Measurements from ENCODE around the gene MYMK. TPM values are rescaled to one million over a fixed set of nuclear protein-coding genes. Genes with fewer than 3 reads are reported as not detected.

Gene MYMK
- total and polyA plus RNA-seq, 4 experiments from 2014 or later = not detected

DNA sequence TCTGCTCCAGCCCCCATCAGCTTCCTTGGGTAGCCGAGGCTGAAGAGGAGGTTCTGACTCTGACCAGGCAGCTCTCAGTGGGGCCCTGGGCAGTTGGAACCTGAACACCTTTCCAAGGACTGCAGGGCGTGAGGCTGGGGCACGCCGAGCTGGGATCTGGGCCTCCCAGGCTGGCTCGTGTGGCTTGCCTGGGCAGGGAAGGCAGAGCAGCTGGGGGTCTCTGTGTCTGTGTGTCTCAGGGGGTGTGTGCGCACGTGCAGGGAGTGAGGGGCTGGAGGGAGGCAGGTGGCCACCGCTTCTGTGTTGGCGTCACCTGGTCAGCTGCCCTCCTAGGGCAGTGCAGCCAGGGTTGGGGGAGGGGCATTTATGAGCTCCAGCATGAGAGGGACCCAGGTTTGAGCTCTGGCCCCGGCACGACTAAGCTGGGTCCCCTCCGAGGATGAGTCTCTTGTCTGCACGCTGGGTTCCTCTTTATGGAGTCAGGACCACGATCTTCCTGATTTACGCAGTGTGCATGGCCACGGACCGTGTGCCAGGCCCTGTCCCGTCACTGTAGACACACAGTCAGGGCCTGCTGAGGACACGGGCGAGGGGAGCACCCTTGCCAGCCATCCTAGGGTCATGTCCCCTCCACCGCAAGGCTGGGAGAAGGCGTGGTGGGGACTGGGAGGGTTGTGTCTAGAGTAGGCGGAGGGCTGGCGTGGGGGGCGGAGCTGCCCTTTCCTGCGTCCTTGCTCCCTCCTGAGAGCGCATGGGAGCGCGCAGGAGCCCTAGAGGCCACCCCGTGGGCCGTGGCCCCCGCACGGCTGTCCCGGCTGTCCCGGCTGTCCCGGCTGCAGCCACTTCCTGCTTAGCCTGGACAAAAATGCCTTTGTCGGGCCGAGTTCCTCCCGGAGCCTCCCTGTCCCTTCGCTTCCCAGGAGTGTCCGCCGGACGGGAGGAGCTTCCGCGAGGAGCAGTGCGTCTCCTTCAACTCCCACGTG is 14.4 kb upstream of the MYMK start:
- no peaks in the 10 kb centered on the region for H3K36me3 Mint-ChIP-seq

DNA sequence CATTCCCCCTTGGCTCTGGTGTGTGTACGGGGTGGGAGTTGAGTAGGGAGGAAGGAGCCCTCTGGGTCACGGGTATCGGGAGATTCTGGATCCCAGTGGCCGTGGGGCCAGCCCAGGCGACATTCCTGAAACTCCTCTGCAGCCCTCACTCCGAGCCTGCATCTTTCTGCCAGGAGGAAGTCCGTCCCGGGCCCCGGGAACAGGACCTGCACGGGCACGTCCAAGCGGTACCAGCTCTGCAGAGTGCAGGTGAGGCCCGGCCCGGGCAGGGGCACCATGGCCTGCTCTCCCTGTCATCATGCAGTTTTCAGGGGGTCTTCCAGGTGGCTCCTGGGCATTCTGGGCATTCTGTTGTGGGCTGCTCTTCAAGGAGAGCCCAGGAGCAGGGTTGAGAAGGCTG is 13.4 kb upstream of the MYMK start:
- Mint-ChIP-seq H3K36me3 (no peaks in the 10 kb centered on the region), H3K4me1 (peaks cover 0 to 3% (median 1%) of the 10 kb centered on the region in 4 donors), H3K27ac (no peak overlapping the region), H3K9me3 (no peaks in the 10 kb centered on the region), H3K27me3 (peaks cover 4 to 15% of the 10 kb centered on the region in 2 donors), H3K4me3 (no peak overlapping the region)
- H3K9me3 ChIP-seq (ENCODE audit: control insufficient read depth in 1 of 2, low read length in 2 of 2) = no peaks in the 10 kb centered on the region
- DNase-seq = no peak
- POLR2A ChIA-PET (ENCODE audit: partially characterized antibody) = no interaction called here
- CTCF ChIA-PET (ENCODE audit: partially characterized antibody) = no interaction called here
- intact Hi-C loops (cut with micrococcal nuclease) = no loop called here
- H3K27me3 ChIP-seq (ENCODE audit: insufficient read depth, low read length) = no peaks in the 10 kb centered on the region
- H3K27ac ChIP-seq (ENCODE audit: low read depth, low read length) = no peak overlapping the region
- H3K4me1 ChIP-seq (ENCODE audit: insufficient read depth, low read length) = peaks cover 6% of the 10 kb centered on the region
- H3K4me3 ChIP-seq (ENCODE audit: low read length in 2 of 2) = no peak overlapping the region
- H3K36me3 ChIP-seq (ENCODE audit: insufficient read depth, low read length) = no peaks in the 10 kb centered on the region

More for the DNA sequence above, 14.4 kb upstream of the MYMK start:
- no peak overlapping the region for H3K4me3 ChIP-seq (ENCODE audit: low read length in 2 of 2)
- intact Hi-C loops (cut with micrococcal nuclease) = no loop called here
- no peaks in the 10 kb centered on the region for H3K4me1 ChIP-seq (ENCODE audit: insufficient read depth, low read length)
- no peak for DNase-seq
- ChIA-PET POLR2A (ENCODE audit: partially characterized antibody) (no interaction called here), CTCF (ENCODE audit: partially characterized antibody) (no interaction called here)
- H3K27ac ChIP-seq (ENCODE audit: low read depth, low read length) = no peak overlapping the region
- H3K9me3 Mint-ChIP-seq = no peaks in the 10 kb centered on the region
- H3K9me3 ChIP-seq (ENCODE audit: control insufficient read depth in 1 of 2, low read length in 2 of 2) = no peaks in the 10 kb centered on the region
- H3K27ac Mint-ChIP-seq = no peak overlapping the region
- peaks cover 3 to 10% of the 10 kb centered on the region in 2 donors for H3K27me3 Mint-ChIP-seq
- H3K4me3 Mint-ChIP-seq = no peak overlapping the region
- no peaks in the 10 kb centered on the region for H3K27me3 ChIP-seq (ENCODE audit: insufficient read depth, low read length)
- no peaks in the 10 kb centered on the region for H3K36me3 ChIP-seq (ENCODE audit: insufficient read depth, low read length)
- no peaks in the 10 kb centered on the region for H3K4me1 Mint-ChIP-seq

DNA sequence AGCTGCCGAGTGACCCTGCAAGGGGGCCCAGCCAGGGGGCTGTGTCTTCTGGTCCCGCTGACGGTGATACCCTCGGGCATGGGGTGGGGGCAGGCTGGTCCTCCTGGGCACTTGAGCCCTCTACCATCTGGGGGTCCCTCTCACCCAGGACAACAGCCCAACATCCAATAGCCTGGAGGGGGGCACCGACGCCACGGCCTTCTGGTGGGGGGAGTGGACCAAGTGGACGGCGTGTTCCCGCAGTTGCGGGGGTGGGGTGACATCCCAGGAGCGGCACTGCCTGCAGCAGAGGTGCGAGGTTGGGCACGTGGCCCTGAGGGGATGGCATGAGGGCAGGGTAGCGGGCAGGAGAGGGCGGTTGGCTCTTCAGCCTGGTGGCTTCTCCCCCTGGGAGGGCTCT is 12.5 kb upstream of the MYMK start:
- no peak overlapping the region for H3K27ac ChIP-seq (ENCODE audit: low read depth, low read length)
- no peaks in the 10 kb centered on the region for H3K9me3 Mint-ChIP-seq
- H3K27me3 Mint-ChIP-seq = peaks cover 8 to 18% of the 10 kb centered on the region in 2 donors
- no peak overlapping the region for H3K27ac Mint-ChIP-seq
- peaks cover 0 to 9% (median 5%) of the 10 kb centered on the region in 4 donors for H3K4me1 Mint-ChIP-seq
- peaks cover 9% of the 10 kb centered on the region for H3K4me1 ChIP-seq (ENCODE audit: insufficient read depth, low read length)
- no peaks in the 10 kb centered on the region for H3K27me3 ChIP-seq (ENCODE audit: insufficient read depth, low read length)
- H3K9me3 ChIP-seq (ENCODE audit: control insufficient read depth in 1 of 2, low read length in 2 of 2) = no peaks in the 10 kb centered on the region
- no peak for DNase-seq
- H3K36me3 ChIP-seq (ENCODE audit: insufficient read depth, low read length) = no peaks in the 10 kb centered on the region
- ChIA-PET POLR2A (ENCODE audit: partially characterized antibody) (no interaction called here), CTCF (ENCODE audit: partially characterized antibody) (no interaction called here)
- no peak overlapping the region for H3K4me3 ChIP-seq (ENCODE audit: low read length in 2 of 2)
- no peaks in the 10 kb centered on the region for H3K36me3 Mint-ChIP-seq
- intact Hi-C loops (cut with micrococcal nuclease) = no loop called here
- H3K4me3 Mint-ChIP-seq = no peak overlapping the region

DNA sequence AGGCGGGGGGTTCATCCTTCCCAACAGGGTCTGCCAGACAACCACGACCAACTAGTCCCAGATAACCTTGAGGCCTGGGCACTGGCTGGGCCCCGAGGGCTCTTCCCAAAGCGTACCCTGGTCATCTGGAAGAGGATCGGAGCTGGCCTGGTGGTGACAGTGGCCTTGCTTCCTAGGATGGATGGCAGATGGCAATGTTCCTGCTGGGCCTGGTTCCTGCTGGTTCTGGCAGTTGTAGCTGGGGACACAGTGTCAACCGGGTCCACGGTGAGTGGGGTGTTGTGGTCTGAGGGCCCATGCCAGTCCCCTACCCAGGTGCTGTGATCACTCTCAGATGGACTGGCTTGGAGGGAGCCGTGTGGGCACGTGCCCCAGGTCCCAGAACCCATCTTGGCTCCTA is 11.8 kb upstream of the MYMK start:
- Histone ChIP-seq H3K9me3 (ENCODE audit: control insufficient read depth in 1 of 2, low read length in 2 of 2) (no peaks in the 10 kb centered on the region), H3K27ac (ENCODE audit: low read depth, low read length) (no peak overlapping the region), H3K4me1 (ENCODE audit: insufficient read depth, low read length) (peaks cover 9% of the 10 kb centered on the region), H3K27me3 (ENCODE audit: insufficient read depth, low read length) (no peaks in the 10 kb centered on the region), H3K36me3 (ENCODE audit: insufficient read depth, low read length) (no peaks in the 10 kb centered on the region), H3K4me3 (ENCODE audit: low read length in 2 of 2) (no peak overlapping the region)
- POLR2A ChIA-PET (ENCODE audit: partially characterized antibody) = no interaction called here
- intact Hi-C loops (cut with micrococcal nuclease) = no loop called here
- Mint-ChIP-seq H3K27me3 (peaks cover 8 to 18% of the 10 kb centered on the region in 2 donors), H3K4me1 (peaks cover 0 to 9% (median 5%) of the 10 kb centered on the region in 4 donors), H3K9me3 (no peaks in the 10 kb centered on the region), H3K36me3 (no peaks in the 10 kb centered on the region), H3K4me3 (no peak overlapping the region), H3K27ac (no peak overlapping the region)
- CTCF ChIA-PET (ENCODE audit: partially characterized antibody) = no interaction called here
- DNase-seq = no peak

DNA sequence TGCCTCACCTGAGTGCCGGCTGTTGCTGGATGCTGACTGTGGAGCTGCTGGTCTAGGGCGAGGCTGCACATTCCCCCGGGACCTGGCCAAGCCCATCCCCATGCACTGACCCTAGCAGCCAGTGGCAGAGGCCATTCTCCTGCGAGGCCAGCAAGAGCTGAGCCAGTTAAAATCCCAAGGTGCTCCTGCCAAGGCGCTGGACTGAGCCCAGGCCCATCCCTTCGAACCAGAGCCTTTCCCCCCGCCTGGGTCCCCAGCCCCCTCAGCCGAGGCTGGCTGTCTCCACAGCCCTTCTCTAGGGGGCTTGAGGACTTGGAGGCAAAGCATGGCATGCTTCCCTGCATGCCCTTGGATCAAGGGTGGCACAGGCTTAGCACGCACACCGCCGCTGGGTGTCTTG is 11.3 kb upstream of the MYMK start:
- H3K9me3 Mint-ChIP-seq = no peaks in the 10 kb centered on the region
- H3K4me3 ChIP-seq (ENCODE audit: low read length in 2 of 2) = no peak overlapping the region
- no peak for DNase-seq
- H3K9me3 ChIP-seq (ENCODE audit: control insufficient read depth in 1 of 2, low read length in 2 of 2) = no peaks in the 10 kb centered on the region
- H3K27ac ChIP-seq (ENCODE audit: low read depth, low read length) = no peak overlapping the region
- H3K27ac Mint-ChIP-seq = no peak overlapping the region
- no peaks in the 10 kb centered on the region for H3K36me3 Mint-ChIP-seq
- ChIA-PET POLR2A (ENCODE audit: partially characterized antibody) (no interaction called here), CTCF (ENCODE audit: partially characterized antibody) (no interaction called here)
- H3K4me3 Mint-ChIP-seq = no peak overlapping the region
- intact Hi-C loops (cut with micrococcal nuclease) = no loop called here
- peaks cover 0 to 9% (median 5%) of the 10 kb centered on the region in 4 donors for H3K4me1 Mint-ChIP-seq
- H3K36me3 ChIP-seq (ENCODE audit: insufficient read depth, low read length) = no peaks in the 10 kb centered on the region
- no peaks in the 10 kb centered on the region for H3K27me3 ChIP-seq (ENCODE audit: insufficient read depth, low read length)
- H3K27me3 Mint-ChIP-seq = peaks cover 8 to 18% of the 10 kb centered on the region in 2 donors
- peaks cover 9% of the 10 kb centered on the region for H3K4me1 ChIP-seq (ENCODE audit: insufficient read depth, low read length)

DNA sequence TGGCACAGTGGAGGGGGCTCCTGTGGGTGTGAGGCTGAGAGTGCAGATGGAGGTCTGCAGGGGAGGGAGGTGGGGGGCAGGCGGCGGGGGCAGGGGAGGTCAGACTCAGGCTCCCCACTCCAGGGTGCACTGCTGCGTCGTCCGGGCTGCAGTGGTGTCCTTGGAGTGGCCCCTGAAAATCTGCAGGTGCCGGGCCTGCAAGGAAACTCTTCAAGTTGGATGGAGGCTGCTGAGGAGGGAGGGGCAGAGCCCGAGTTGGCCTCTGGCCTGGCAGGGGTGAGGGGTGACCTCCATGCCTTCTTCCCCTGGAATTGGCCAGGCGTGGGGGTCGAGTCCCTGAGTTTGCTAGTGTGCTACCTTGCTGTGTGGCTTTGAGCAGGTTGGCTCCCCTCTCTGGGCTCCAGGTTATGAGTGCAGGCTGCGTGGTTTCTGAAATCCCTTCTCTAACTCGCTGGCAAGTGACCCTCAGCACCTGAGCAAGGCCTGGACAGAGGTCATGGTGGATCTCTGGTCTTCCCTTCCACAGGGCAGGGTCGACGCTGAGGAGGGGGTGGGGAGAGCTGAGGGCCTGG is 10.6 kb upstream of the MYMK start:
- Histone ChIP-seq H3K36me3 (ENCODE audit: insufficient read depth, low read length) (no peaks in the 10 kb centered on the region), H3K9me3 (ENCODE audit: control insufficient read depth in 1 of 2, low read length in 2 of 2) (no peaks in the 10 kb centered on the region), H3K27me3 (ENCODE audit: insufficient read depth, low read length) (no peaks in the 10 kb centered on the region), H3K4me1 (ENCODE audit: insufficient read depth, low read length) (peaks cover 9% of the 10 kb centered on the region), H3K4me3 (ENCODE audit: low read length in 2 of 2) (no peak overlapping the region), H3K27ac (ENCODE audit: low read depth, low read length) (no peak overlapping the region)
- ChIA-PET POLR2A (ENCODE audit: partially characterized antibody) (no interaction called here), CTCF (ENCODE audit: partially characterized antibody) (no interaction called here)
- intact Hi-C loops (cut with micrococcal nuclease) = no loop called here
- H3K36me3 Mint-ChIP-seq = no peaks in the 10 kb centered on the region
- peak overlapping the region in 2 of 8 donors; percentile 14 to 52 for H3K4me3 Mint-ChIP-seq
- H3K27ac Mint-ChIP-seq = no peak overlapping the region
- peaks cover 7 to 18% of the 10 kb centered on the region in 2 donors for H3K27me3 Mint-ChIP-seq
- DNase-seq = no peak
- H3K4me1 Mint-ChIP-seq = peaks cover 0 to 9% (median 5%) of the 10 kb centered on the region in 4 donors
- no peaks in the 10 kb centered on the region for H3K9me3 Mint-ChIP-seq

DNA sequence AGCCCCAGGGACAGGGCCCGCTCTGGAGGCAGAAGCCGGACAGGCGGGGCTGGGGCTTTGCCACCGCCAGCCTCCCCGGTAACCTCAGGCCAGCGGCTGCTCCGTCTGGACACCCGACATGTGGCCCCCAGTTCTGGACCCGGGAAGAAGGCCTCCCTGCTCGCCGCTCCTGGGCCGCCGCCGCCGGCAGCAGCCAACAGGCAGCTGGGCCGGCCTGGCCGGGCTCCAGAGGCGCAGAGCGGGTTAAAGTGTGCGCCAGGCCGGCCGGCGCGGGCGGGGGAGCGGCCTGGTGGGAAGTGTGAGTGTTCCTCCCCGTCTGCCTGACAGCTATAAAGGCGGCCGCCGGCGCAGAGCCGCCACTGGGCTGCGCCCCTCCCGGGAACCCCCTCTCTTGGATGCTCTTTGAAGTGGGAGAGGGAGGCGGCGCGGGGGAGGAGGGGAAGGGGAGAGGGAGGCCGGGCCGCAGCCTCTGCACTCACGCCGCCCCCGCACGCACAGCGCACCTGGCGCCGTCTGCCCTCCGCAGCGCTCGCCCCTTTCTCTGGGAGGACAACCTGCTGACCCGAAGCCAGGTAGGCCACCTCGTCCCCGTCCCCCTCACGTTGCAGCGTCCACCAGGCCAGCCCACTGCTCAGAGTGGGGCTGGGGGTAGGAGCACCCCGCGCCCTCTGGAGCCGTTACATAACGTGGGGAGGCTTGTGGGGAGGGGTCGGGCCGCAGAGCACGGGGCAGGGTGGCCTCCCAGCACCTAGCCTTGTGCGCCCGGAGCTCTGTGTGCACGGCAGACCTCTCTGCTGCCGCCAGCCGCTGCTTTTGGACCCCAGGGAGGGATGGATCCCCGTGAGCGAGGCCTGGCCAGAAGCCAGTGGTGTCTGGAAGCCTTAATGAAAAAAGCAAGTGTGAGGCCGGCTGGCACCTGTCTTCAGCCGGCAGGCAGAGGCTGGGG is 9.9 kb upstream of the MYMK start, which contains the start of gene ADAMTSL2:
TSS of gene ADAMTSL2 (plus strand) at position 359 of the 946 bp plus-strand sequence. CDS start 2,009 bp downstream, outside the sequence.
- peak in 3 of 5 donors; percentile 9 to 50 (median 12) for DNase-seq
- Mint-ChIP-seq H3K4me1 (peaks cover 0 to 9% (median 5%) of the 10 kb centered on the region in 4 donors), H3K27ac (no peak within 1 kb of the TSS), H3K27me3 (peaks cover 7 to 20% of the 10 kb centered on the region in 2 donors), H3K36me3 (no peaks in the 10 kb centered on the region), H3K9me3 (no peaks in the 10 kb centered on the region), H3K4me3 (peak within 1 kb of the TSS in 2 of 8 donors; percentile 46 to 52)
- Histone ChIP-seq H3K4me3 (ENCODE audit: low read length in 2 of 2) (no peak within 1 kb of the TSS), H3K27me3 (ENCODE audit: insufficient read depth, low read length) (no peaks in the 10 kb centered on the region), H3K9me3 (ENCODE audit: control insufficient read depth in 1 of 2, low read length in 2 of 2) (no peaks in the 10 kb centered on the region), H3K27ac (ENCODE audit: low read depth, low read length) (no peak within 1 kb of the TSS), H3K36me3 (ENCODE audit: insufficient read depth, low read length) (no peaks in the 10 kb centered on the region), H3K4me1 (ENCODE audit: insufficient read depth, low read length) (peaks cover 9% of the 10 kb centered on the region)
- ChIA-PET POLR2A (ENCODE audit: partially characterized antibody) (interaction anchor here (1.4 kb wide), 1 partner anchor 192 kb away, joined by 4 read pairs; no protein-coding TSS in a partner anchor), CTCF (ENCODE audit: partially characterized antibody) (no interaction called here)
- intact Hi-C loops (cut with micrococcal nuclease) = no loop called here

Data from CD4-positive, alpha-beta memory T cell (primary cell).